GM21528 (cell line): Measurements from ENCODE around the gene ISG15.

Source experiments
- ATAC-seq: cut with Tn5 transposase; IDR thresholded peaks from one replicate; pipeline ENCODE4 v1.9.1; 2021; ENCODE audit warnings: mild to moderate bottlenecking, moderate library complexity; ENCODE audit not compliant: unreplicated experiment, low FRiP score

The ISG15 gene

DNA sequence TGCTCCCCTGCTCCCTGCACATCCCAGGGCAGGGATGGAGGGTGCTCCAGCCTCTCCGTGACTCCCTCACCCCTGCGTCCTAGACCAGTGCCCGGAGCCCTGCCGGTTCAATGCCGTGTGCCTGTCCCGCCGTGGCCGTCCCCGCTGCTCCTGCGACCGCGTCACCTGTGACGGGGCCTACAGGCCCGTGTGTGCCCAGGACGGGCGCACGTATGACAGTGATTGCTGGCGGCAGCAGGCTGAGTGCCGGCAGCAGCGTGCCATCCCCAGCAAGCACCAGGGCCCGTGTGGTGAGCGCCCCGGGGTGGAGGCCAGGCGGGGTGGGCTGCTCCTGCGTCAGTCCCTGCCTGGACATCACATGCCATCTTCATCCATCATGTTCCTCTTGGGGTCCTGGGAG, 28.6 kb downstream of the ISG15 start:
- no peak for ATAC-seq

- ATAC-seq: no peak
Measured at GRCh38 chr1:1042835-1043234, 29.5 kb downstream of the ISG15 start.

GRCh38 chr1:1043411-1043810, 30.1 kb downstream of the ISG15 start:
- ATAC-seq: no peak

GRCh38 chr1:1043921-1044320, 30.6 kb downstream of the ISG15 start:
- no peak for ATAC-seq

DNA sequence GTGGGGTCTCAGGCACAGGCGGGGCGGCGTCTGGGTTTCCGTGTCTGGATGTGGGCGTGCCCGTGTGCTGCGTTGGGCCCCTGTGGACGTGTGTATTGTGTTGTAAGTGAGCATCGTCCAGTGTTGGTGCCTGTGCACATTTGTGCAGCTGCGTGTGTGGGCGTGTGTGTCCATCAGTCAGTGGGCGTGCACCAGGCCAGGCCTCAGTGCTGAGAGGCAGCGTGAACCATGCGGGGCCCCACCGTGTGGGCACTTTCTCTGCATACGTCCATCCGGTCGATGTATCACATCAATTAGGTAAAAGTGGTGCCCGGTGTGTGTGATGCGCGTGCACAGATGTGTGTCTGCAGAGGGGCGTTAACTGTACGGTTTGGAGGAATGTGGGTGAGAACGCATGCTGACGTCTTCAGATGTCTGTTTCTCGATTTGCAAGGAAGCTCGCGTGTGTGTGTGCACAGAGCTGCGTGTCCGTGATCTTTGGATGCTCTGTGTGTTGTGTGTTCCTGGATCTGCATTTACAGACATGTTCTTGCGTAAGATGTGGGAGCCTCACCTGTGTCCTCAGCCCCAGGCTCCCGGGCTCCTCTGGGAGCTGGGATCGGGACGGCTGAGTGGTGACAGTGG, 31.3 kb downstream of the ISG15 start:
- no peak for ATAC-seq

DNA sequence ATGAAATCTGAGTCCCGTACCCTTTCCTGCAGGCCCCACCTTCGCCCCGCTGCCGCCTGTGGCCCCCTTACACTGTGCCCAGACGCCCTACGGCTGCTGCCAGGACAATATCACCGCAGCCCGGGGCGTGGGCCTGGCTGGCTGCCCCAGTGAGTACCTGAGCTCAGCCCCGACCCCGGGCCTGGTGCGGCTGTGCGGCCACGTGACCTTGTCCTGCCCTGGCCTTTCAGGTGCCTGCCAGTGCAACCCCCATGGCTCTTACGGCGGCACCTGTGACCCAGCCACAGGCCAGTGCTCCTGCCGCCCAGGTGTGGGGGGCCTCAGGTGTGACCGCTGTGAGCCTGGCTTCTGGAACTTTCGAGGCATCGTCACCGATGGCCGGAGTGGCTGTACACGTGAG, 31.8 kb downstream of the ISG15 start:
- no peak for ATAC-seq

DNA sequence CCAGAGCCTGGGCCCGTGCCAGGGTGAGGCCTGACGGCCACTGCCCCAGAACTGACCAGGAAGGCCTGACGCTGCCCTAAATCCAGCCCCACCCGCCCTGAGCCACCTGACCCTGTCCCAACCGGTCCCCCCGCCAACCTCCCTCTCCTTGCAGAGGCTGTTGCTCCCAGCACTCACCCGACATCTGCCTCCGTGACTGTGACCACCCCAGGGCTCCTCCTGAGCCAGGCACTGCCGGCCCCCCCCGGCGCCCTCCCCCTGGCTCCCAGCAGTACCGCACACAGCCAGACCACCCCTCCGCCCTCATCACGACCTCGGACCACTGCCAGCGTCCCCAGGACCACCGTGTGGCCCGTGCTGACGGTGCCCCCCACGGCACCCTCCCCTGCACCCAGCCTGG, 32.9 kb downstream of the ISG15 start:
- ATAC-seq: no peak

DNA sequence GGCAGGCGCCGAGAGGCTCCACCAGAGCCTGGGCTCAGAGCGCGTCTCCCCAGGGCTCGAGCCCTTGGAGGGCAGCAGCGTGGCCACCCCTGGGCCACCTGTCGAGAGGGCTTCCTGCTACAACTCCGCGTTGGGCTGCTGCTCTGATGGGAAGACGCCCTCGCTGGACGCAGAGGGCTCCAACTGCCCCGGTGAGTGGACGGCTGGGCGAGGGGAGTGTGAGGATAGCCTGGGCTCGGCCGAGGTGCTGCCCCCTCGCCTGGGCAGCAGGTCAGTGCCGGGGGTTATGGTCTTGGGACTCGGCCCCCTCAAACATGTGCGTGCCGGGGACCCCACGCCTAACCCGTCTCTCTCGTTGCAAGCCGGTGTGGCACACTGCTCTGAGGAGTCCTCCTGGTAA, 33.5 kb downstream of the ISG15 start:
- ATAC-seq: no peak

GRCh38 chr1:1047407-1047806, 34.1 kb downstream of the ISG15 start:
- ATAC-seq: no peak

GRCh38 chr1:1047963-1048362, 34.7 kb downstream of the ISG15 start:
- ATAC-seq: no peak

DNA sequence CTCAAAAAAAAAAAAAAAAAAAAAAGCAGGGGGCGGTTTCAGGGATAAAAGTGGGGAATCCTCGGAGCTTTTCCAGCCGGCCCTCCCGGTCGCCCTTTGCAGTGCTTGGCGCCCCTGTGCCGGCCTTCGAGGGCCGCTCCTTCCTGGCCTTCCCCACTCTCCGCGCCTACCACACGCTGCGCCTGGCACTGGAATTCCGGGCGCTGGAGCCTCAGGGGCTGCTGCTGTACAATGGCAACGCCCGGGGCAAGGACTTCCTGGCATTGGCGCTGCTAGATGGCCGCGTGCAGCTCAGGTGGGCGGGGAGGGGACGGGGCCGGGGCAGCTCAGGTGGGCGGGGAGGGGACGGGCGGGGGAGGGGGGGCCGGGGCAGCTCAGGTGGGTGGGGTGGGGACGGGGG, 35.5 kb downstream of the ISG15 start:
- no peak for ATAC-seq

GRCh38 chr1:1049318-1050165, 36.2 kb downstream of the ISG15 start:
- ATAC-seq: no peak

GRCh38 chr1:1050577-1051052, 37.3 kb downstream of the ISG15 start:
- no peak for ATAC-seq

DNA sequence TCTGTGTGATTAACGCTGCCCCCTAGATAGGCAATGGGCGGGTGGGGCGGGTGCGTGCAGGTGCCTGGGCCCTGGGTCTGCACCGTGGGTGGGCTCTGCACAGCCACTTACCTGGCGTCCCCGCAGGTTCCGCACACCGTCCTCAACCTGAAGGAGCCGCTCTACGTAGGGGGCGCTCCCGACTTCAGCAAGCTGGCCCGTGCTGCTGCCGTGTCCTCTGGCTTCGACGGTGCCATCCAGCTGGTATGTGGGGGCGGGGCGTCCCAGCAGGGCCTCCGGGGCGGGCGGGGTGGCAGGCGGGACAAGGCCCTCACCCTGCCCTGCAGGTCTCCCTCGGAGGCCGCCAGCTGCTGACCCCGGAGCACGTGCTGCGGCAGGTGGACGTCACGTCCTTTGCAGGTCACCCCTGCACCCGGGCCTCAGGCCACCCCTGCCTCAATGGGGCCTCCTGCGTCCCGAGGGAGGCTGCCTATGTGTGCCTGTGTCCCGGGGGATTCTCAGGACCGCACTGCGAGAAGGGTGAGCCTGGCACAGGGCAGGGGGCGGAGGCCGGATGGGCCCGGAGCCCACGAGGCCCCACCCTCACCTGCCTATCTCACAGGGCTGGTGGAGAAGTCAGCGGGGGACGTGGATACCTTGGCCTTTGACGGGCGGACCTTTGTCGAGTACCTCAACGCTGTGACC, 38.0 kb downstream of the ISG15 start:
- ATAC-seq: no peak

DNA sequence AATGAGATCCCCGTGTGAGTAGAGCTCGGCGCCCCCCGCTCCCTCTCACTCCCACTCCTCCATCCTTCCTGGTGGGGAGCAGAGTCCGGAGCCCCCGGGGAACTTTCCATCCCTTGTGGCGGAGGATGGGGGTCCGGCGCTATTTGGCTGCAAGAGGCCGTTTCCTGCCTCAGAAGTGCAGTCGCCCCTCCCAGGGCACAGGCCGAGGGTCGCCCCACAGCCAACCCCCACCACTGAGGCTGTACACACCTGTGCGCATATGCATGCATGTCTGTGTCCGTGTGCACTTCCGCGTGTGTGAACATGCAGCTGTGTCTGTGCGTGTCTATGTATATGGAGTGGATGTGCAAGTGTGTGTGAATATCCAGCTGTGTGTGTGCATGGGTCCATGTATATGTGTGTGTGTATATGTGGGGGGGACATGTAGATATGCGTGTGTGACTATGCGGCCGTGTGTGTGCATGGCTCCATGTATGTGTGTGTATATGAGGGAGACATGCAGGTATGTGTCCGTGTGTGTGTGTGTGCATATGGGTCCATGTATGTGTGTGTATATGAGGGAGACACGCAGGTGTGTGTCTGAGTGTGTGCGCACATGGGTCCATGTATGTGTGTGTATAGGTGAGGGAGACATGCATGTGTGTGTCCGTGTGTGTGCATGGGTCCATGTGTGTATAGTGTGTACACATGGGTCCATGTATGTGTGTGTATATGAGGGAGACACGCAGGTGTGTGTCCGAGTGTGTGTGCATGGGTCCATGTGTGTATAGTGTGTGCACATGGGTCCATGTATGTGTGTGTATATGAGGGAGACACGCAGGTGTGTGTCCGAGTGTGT, 38.9 kb downstream of the ISG15 start:
- ATAC-seq: no peak

GRCh38 chr1:1053022-1053421, 39.7 kb downstream of the ISG15 start:
- ATAC-seq: no peak

DNA sequence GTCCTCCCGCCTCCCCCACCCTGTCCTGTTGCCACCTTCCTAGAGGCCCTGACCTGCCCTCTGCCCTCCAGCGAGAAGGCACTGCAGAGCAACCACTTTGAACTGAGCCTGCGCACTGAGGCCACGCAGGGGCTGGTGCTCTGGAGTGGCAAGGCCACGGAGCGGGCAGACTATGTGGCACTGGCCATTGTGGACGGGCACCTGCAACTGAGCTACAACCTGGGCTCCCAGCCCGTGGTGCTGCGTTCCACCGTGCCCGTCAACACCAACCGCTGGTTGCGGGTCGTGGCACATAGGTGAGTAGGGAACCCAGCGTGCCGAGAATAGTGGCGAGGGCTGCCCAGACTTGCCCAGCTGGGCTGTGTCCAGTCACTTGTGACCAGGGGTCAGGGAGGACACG, 40.4 kb downstream of the ISG15 start:
- no peak for ATAC-seq

GRCh38 chr1:1054099-1054700, 40.9 kb downstream of the ISG15 start:
- no peak for ATAC-seq

GRCh38 chr1:1054971-1055370, 41.7 kb downstream of the ISG15 start:
- ATAC-seq: no peak
